Prostate gland (tissue), 2 donors: ENCODE data around the gene GPR85. TPM values are rescaled to one million over a fixed set of nuclear protein-coding genes. Genes with fewer than 3 reads are reported as not detected.

Source experiments
- DNase-seq: peaks from one replicate; pipeline ENCODE4 v3.0.0-alpha.2; 2019; ENCODE audit warnings: low spot score
- H3K27ac ChIP-seq, 2 donors: fragments of 200-600 bp; sonication (generic); 2 replicates each; pipeline ENCODE4 v1.5.1; 2017 to 2019
- H3K27me3 ChIP-seq: fragments of 200-600 bp; sonication (generic); replicated peaks from 2 replicates; pipeline ENCODE4 v1.5.1; 2019; ENCODE audit not compliant: insufficient read depth
- H3K36me3 ChIP-seq, 2 donors: fragments of 200-600 bp; sonication (generic); 1 replicate in 1 of 2; 2 replicates in 1 of 2; pipeline versions ENCODE4 v1.5.1 to v1.8.1; 2017 to 2019
- H3K4me1 ChIP-seq: fragments of 200-600 bp; sonication (generic); replicated peaks from 2 replicates; pipeline ENCODE4 v1.5.1; 2019
- H3K4me3 ChIP-seq, 2 donors: fragments of 200-600 bp; sonication (generic); 2 replicates each; pipeline ENCODE4 v1.5.1; 2017 to 2019
- H3K9me3 ChIP-seq: fragments of 200-600 bp; sonication (generic); 2 replicates; pipeline ENCODE4 v1.5.1; 2017
- CTCF ChIP-seq, 4 experiments: fragments of 200-600 bp in 2 of 4; fragments of 450-650 bp in 2 of 4; sonication (generic) in 2 of 4; IDR thresholded peaks; 1 replicate in 3 of 4; 2 replicates in 1 of 4; pipeline ENCODE4 v1.5.1; 2016 to 2019; ENCODE audit warnings: antibody characterized with exemption in 4 of 4, mild to moderate bottlenecking in 2 of 4, moderate library complexity in 2 of 4
- POLR2A ChIP-seq: fragments of 450-650 bp; IDR thresholded peaks from one replicate; pipeline ENCODE4 v1.6.1; 2016; ENCODE audit warnings: antibody characterized with exemption, mild to moderate bottlenecking
- POLR2AphosphoS5 ChIP-seq: sonication (generic); formaldehyde crosslinking; IDR thresholded peaks from one replicate; pipeline ENCODE4 v1.6.1; 2017; ENCODE audit warnings: antibody characterized with exemption
- WGBS: methylation state at CpG from one replicate; pipeline ENCODE4 v1.1.5; 2018; 5-methylcytosine and 5-hydroxymethylcytosine counted together
- intact Hi-C: fragments of 100-400 bp; cut with DNase I; formaldehyde crosslinking; loops from one replicate; pipeline ENCODE4 v1.14.2; 2022
- total RNA-seq, 2 donors: library from RNA; depleted of rRNA; stranded (reverse); fragments of >200 nt; gene quantifications; one replicate each; pipeline ENCODE4 v1.1.0, GENCODE V29; 2016

Gene GPR85
- total RNA-seq, 2 donors from 2014 or later = 0.50 to 2.6 TPM

GRCh38 chr7:113046453-113046852, 40.2 kb downstream of the GPR85 start:
- Histone ChIP-seq H3K27ac (no peak overlapping the region), H3K9me3 (no peaks in the 10 kb centered on the region), H3K27me3 (no peaks in the 10 kb centered on the region), H3K4me3 (no peak overlapping the region), H3K36me3 (no peaks in the 10 kb centered on the region), H3K4me1 (no peaks in the 10 kb centered on the region)
- intact Hi-C loops = no loop called here
- DNase-seq = no peak
- 35% methylated on average over 2 of the region's 2 CpGs for WGBS
- TF ChIP-seq POLR2A = no peak
- no peak for TF ChIP-seq CTCF (IDR thresholded peaks at IDR 0.05)
- no peak for TF ChIP-seq POLR2AphosphoS5

DNA sequence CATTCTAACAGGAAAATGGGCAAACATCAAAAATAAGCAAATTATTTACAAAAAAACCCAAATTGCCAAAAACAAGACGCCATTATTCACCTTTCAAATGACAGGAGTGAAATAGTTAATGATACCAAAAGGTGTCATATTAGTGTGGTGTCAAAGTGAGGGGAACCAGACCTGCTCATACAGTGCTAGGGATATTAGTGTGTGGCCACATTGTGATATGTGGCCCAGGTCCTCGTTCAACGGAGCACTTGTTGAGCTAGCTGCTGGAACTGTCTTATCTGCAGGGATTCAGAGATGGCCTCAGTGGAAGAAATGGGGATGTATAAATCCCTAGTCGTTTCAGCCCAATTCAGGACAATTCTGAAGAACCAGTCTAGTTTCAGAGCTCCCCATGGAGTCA, 41.2 kb downstream of the GPR85 start:
- 41% methylated on average over 4 of the region's 4 CpGs for WGBS
- Histone ChIP-seq H3K4me1 (no peaks in the 10 kb centered on the region), H3K36me3 (no peaks in the 10 kb centered on the region), H3K27ac (no peak overlapping the region), H3K9me3 (no peaks in the 10 kb centered on the region), H3K27me3 (no peaks in the 10 kb centered on the region), H3K4me3 (no peak overlapping the region)
- intact Hi-C loops = no loop called here
- no peak for DNase-seq
- TF ChIP-seq CTCF (IDR thresholded peaks at IDR 0.05) (no peak), POLR2A (no peak), POLR2AphosphoS5 (no peak)

- H3K4me3 ChIP-seq = no peak overlapping the region
- no peaks in the 10 kb centered on the region for H3K27me3 ChIP-seq
- H3K36me3 ChIP-seq = no peaks in the 10 kb centered on the region
- H3K27ac ChIP-seq = no peak overlapping the region
- H3K9me3 ChIP-seq = no peaks in the 10 kb centered on the region
- intact Hi-C loops = no loop called here
- TF ChIP-seq CTCF (IDR thresholded peaks at IDR 0.05) (no peak), POLR2AphosphoS5 (no peak), POLR2A (no peak)
- H3K4me1 ChIP-seq = no peaks in the 10 kb centered on the region
- no peak for DNase-seq
These were observed 42.2 kb downstream of the GPR85 start for GRCh38 chr7:113044394-113044793.

- TF ChIP-seq CTCF (IDR thresholded peaks at IDR 0.05) = no peak
- no peak for TF ChIP-seq POLR2A
- TF ChIP-seq POLR2AphosphoS5 = no peak
- Histone ChIP-seq H3K4me3 (no peak overlapping the region), H3K36me3 (no peaks in the 10 kb centered on the region), H3K9me3 (no peaks in the 10 kb centered on the region), H3K27ac (no peak overlapping the region), H3K27me3 (no peaks in the 10 kb centered on the region), H3K4me1 (no peaks in the 10 kb centered on the region)
- no peak for DNase-seq
- intact Hi-C loops = no loop called here
These were observed 45.8 kb downstream of the GPR85 start for GRCh38 chr7:113040849-113041248.

- Histone ChIP-seq H3K27ac (no peak overlapping the region), H3K27me3 (no peaks in the 10 kb centered on the region), H3K36me3 (no peaks in the 10 kb centered on the region), H3K4me1 (no peaks in the 10 kb centered on the region), H3K9me3 (no peaks in the 10 kb centered on the region), H3K4me3 (no peak overlapping the region)
- intact Hi-C loops = no loop called here
- no peak for TF ChIP-seq POLR2A
- TF ChIP-seq POLR2AphosphoS5 = no peak
- no peak for TF ChIP-seq CTCF (IDR thresholded peaks at IDR 0.05)
- 31% methylated on average over 2 of the region's 2 CpGs for WGBS
- DNase-seq = no peak
These were observed 52.7 kb downstream of the GPR85 start for GRCh38 chr7:113033959-113034358.

Other genes with a start within 250 kb of the GPR85 start
- 10 to 100 TPM; 28.2 to 47.4 TPM for gene SMIM30, start 31.7 kb upstream of the GPR85 start, total RNA-seq